HCT116 (cell line): ENCODE results near the gene DCLRE1B.

Experiments used
- CTCF ChIP-seq, 3 experiments: fragments of 200-600 bp in 1 of 3; sonication (generic) in 1 of 3; IDR thresholded peaks in 2 of 3; conservative IDR thresholded peaks in 1 of 3; 2 replicates each; pipeline ENCODE4 v1.5.1; 2012 to 2017; ENCODE audit warnings: low read depth in 2 of 3, low read length in 2 of 3, antibody characterized with exemption in 1 of 3, borderline replicate concordance in 1 of 3, control low read depth in 1 of 3, mild to moderate bottlenecking in 1 of 3, mixed read lengths in 1 of 3, mixed run types in 1 of 3, moderate library complexity in 1 of 3; ENCODE audit not compliant: insufficient read depth in 1 of 3
- POLR2A ChIP-seq: IDR thresholded peaks from 2 replicates; pipeline ENCODE4 v1.7.0; 2011; ENCODE audit warnings: borderline replicate concordance; ENCODE audit not compliant: insufficient read depth, insufficient read length; ENCODE audit errors: extremely low read depth

- TF ChIP-seq POLR2A (no peak), CTCF (IDR thresholded peaks at IDR 0.05 in 2 of 3, conservative IDR thresholded peaks at IDR 0.05 in 1 of 3; ENCODE audit: borderline replicate concordance in 1 of 3, insufficient read depth in 1 of 3, low read depth in 2 of 3, low read length in 2 of 3) (no peak)
These were observed 11.9 kb upstream of the DCLRE1B start for GRCh38 chr1:113893267-113893666.
